Nephron progenitor cell (in vitro differentiated cells): ENCODE results near the gene CRCP.
"Not testable (repeated sequence)": the region's sequence is repeated elsewhere in the genome, so short reads cannot be mapped to it uniquely, and the experiment has no call there.

ENCODE experiments used
- DNase-seq: peaks from one replicate; pipeline ENCODE4 v3.0.0; 2021
- H3K27ac Mint-ChIP-seq: 2 replicates; pipeline ENCODE4 v1.8.0; 2021; ENCODE audit warnings: mild to moderate bottlenecking, moderate library complexity, mixed read lengths
- H3K27me3 Mint-ChIP-seq: 2 replicates; pipeline ENCODE4 v1.8.0; 2021; ENCODE audit warnings: mild to moderate bottlenecking, low read depth, mixed read lengths; ENCODE audit not compliant: poor library complexity
- H3K36me3 Mint-ChIP-seq: 2 replicates; pipeline ENCODE4 v1.8.0; 2021; ENCODE audit warnings: low read depth, mixed read lengths
- H3K4me1 Mint-ChIP-seq: 2 replicates; pipeline ENCODE4 v1.8.0; 2021; ENCODE audit warnings: mixed read lengths
- H3K4me3 Mint-ChIP-seq: 2 replicates; pipeline ENCODE4 v1.8.0; 2021; ENCODE audit warnings: mild to moderate bottlenecking, moderate library complexity, mixed read lengths
- H3K9me3 Mint-ChIP-seq: 2 replicates; pipeline ENCODE4 v1.8.0; 2021; ENCODE audit warnings: mild to moderate bottlenecking, moderate library complexity, mixed read lengths
- TF ChIP-seq, protein P1 (sequence below): fragments of 200-600 bp; sonication (generic); IDR thresholded peaks from 2 replicates; pipeline ENCODE4 v1.5.0; 2021; ENCODE audit warnings: antibody characterized with exemption

Gene CRCP

DNA sequence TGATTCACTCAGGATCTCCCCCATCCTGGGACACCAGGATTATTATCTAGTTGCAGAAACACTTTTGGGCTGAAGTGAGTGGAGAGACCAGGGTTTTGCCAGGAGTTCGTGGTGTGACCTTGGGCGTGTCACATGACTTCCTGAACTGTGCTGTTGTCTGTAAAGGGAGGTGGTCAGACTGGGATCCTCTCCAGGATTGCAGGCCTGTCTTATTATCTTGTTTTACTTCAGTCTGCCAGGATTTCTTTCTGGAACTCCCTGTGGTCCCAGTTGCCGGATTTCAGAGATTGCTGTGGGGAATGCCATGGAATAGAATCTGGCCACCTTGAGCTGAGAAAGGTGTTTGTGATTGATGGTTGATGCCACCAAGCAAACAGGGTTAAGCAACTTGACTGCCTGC is 35.8 kb downstream of the CRCP start:
- H3K27me3 Mint-ChIP-seq: no peaks in the 10 kb centered on the region
- peak overlapping the region; percentile 94 for H3K27ac Mint-ChIP-seq
- H3K36me3 Mint-ChIP-seq: peaks cover 57% of the 10 kb centered on the region
- no peaks in the 10 kb centered on the region for H3K9me3 Mint-ChIP-seq
- DNase-seq: no peak
- TF ChIP-seq, protein P1, sequence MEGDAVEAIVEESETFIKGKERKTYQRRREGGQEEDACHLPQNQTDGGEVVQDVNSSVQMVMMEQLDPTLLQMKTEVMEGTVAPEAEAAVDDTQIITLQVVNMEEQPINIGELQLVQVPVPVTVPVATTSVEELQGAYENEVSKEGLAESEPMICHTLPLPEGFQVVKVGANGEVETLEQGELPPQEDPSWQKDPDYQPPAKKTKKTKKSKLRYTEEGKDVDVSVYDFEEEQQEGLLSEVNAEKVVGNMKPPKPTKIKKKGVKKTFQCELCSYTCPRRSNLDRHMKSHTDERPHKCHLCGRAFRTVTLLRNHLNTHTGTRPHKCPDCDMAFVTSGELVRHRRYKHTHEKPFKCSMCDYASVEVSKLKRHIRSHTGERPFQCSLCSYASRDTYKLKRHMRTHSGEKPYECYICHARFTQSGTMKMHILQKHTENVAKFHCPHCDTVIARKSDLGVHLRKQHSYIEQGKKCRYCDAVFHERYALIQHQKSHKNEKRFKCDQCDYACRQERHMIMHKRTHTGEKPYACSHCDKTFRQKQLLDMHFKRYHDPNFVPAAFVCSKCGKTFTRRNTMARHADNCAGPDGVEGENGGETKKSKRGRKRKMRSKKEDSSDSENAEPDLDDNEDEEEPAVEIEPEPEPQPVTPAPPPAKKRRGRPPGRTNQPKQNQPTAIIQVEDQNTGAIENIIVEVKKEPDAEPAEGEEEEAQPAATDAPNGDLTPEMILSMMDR: no peak
- H3K4me1 Mint-ChIP-seq: peaks cover 50% of the 10 kb centered on the region
- no peak overlapping the region for H3K4me3 Mint-ChIP-seq

DNA sequence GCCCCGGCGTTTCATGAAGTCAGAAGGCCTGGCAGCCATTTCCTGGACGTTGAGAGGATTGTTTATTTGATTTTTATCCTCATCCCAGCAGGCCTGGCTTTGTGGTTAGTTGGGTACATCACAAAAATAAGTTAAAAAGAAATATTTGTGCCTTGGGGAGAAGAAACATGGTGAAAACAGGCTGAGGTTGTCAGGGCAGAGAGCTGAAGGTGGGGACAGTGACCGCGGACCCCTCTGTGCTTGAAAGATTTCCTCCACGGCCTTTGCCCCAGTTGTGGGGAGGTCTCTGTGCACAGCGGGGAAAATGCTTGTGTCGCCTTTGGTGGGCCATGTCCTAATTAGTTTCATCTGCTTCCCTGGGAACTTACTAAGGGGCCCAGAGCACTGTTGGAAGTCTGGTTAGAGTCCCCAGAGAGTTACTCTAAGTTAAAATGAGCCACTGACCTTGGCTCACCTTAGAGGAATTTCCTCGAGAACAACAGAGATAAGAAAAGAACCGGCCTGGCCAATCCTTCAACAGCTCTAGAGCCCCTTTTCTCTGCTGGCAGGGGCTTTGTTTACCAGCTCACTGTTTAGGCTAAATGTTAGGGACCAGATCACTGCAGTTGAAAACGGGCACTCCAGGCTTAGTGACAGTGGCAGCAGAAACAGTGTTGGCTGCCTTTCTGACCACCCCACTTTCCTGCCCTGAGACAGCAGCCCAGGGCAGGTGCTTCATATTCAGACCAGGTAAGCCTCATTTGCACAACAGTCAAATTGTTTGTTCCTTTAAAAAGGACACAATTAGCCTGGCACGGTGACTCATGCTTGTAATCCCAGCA is 37.9 kb downstream of the CRCP start:
- Mint-ChIP-seq H3K4me3 (no peak overlapping the region), H3K36me3 (peaks cover 55% of the 10 kb centered on the region), H3K27me3 (no peaks in the 10 kb centered on the region), H3K4me1 (peaks cover 35% of the 10 kb centered on the region), H3K9me3 (no peaks in the 10 kb centered on the region), H3K27ac (peak overlapping the region; percentile 97)
- DNase-seq: no peak
- TF ChIP-seq, protein P1: no peak

DNA sequence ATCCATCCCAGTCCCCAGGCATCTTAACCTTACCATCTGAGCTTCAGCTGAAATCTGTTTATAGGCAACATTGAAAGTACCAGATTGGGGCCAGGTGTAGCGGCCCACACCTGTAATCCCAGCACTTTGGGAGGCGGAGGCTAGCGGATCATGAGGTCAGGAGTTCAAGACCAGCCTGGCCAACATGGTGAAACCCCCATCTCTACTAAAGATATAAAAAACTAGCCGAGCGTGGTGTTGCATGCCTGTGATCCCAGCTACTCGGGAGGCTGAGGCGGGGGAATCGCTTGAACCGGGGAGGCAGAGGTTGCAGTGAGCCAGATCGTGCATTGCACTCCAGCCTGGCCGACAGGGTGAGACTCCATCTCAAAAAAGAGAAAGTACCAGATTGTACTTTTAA is 39.0 kb downstream of the CRCP start:
- TF ChIP-seq, protein P1: no peak
- no peak overlapping the region for H3K4me3 Mint-ChIP-seq

DNA sequence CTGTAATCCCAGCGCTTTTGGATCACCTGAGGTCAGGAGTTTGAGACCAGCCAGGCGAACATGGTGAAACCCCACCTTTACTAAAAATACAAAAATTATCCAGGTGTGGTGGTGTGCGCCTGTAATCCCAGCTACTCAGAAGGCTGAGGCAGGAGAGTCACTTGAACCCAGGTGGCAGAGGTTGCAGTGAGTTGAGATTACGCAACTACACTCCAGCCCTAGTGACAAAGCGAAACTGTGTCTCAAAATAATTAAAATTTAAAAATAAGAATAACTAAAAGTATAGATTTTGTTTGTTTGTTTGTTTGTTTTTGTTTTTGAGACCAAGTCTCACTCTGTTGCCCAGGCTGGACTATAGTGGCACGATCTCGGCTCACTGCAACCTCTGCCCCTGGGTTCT is 41.4 kb downstream of the CRCP start:
- DNase-seq, H3K27ac Mint-ChIP-seq, H3K27me3 Mint-ChIP-seq, H3K4me3 Mint-ChIP-seq: not testable (repeated sequence)
- H3K36me3 Mint-ChIP-seq: peaks cover 64% of the 10 kb centered on the region
- H3K4me1 Mint-ChIP-seq: peaks cover 16% of the 10 kb centered on the region
- H3K9me3 Mint-ChIP-seq: peaks cover 25% of the 10 kb centered on the region

More for the DNA sequence above, 39.0 kb downstream of the CRCP start:
- Mint-ChIP-seq H3K27ac (peak overlapping the region; percentile 92), H3K27me3 (no peaks in the 10 kb centered on the region), H3K36me3 (peaks cover 60% of the 10 kb centered on the region), H3K9me3 (peaks cover 9% of the 10 kb centered on the region), H3K4me1 (peaks cover 30% of the 10 kb centered on the region)
- no peak for DNase-seq

DNA sequence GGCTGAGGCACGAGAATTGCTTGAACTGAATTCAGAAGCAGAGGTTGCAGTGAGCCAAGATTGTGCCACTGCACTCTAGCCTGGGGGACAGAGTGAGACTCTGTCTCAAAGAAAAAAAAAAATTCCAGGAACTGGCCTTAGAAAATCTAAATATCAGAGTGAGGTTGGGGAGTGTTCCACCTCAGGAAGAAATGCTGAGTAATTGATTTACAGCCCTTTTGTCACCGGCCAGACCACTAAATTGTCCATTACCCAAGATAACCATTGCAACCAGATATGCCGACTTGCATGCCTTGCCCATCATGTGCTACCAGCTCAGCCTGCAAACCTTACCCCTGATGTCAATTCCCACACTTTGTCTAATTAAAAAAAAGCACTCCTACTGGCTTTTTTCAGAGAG is 42.4 kb downstream of the CRCP start:
- peaks cover 25% of the 10 kb centered on the region for H3K9me3 Mint-ChIP-seq
- no peak overlapping the region for H3K4me3 Mint-ChIP-seq
- TF ChIP-seq, protein P1: no peak
- DNase-seq: no peak
- peaks cover 3% of the 10 kb centered on the region for H3K27me3 Mint-ChIP-seq
- H3K27ac Mint-ChIP-seq: no peak overlapping the region
- H3K4me1 Mint-ChIP-seq: peaks cover 12% of the 10 kb centered on the region
- peaks cover 66% of the 10 kb centered on the region for H3K36me3 Mint-ChIP-seq

DNA sequence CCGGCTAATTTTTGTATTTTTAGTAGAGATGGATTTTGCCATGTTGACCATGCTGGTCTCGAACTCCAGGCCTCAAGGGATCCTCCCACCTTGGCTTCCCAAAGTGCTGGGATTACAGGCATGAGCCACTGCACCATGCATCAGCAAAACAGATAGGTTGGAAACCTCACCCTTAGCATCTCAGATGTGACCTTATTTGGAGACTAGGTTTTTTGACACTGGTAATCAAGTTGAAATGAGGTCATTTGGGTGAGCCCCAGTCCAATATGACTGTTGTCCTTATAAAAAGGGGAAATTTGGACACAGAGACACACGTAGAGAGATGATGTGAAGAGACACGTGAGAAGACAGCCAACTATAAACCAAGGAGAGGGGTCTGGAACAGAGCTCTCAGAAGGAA is 48.0 kb downstream of the CRCP start:
- DNase-seq: no peak
- no peak overlapping the region for H3K4me3 Mint-ChIP-seq
- no peaks in the 10 kb centered on the region for H3K4me1 Mint-ChIP-seq
- H3K36me3 Mint-ChIP-seq: peaks cover 32% of the 10 kb centered on the region
- TF ChIP-seq, protein P1: no peak
- H3K27me3 Mint-ChIP-seq: peaks cover 3% of the 10 kb centered on the region
- peaks cover 25% of the 10 kb centered on the region for H3K9me3 Mint-ChIP-seq
- H3K27ac Mint-ChIP-seq: no peak overlapping the region
